NCI-H1092 (cell line): ENCODE measurements around the gene KDM1A.
"Not testable (repeated sequence)": the region's sequence is repeated elsewhere in the genome, so short reads cannot be mapped to it uniquely, and the experiment has no call there.

Source experiments
- DNase-seq: peaks from one replicate; lab custom pipeline; 2025; lab: John Stamatoyannopoulos, UW

The KDM1A gene

GRCh38 chr1:23019094-23019862 is at the start of gene KDM1A:
Gene KDM1A (plus strand): TSS chr1:23019468. CDS start chr1:23019597, 129 bp downstream.
- DNase-seq = peak; percentile 99

GRCh38 chr1:22970096-22970495 is 49.2 kb upstream of the KDM1A start:
- no peak for DNase-seq

GRCh38 chr1:22971161-22971560 is 48.1 kb upstream of the KDM1A start:
- DNase-seq = no peak

- DNase-seq = no peak
Observed at GRCh38 chr1:22971611-22972405, 47.5 kb upstream of the KDM1A start.

GRCh38 chr1:22972760-22973159 is 46.5 kb upstream of the KDM1A start, which contains the start of gene LACTBL1:
Gene LACTBL1 (minus strand): TSS chr1:22972866. CDS start chr1:22972316, 550 bp downstream.
- DNase-seq = no peak

- DNase-seq = no peak
Observed at GRCh38 chr1:22975694-22976093, 43.6 kb upstream of the KDM1A start.

- no peak for DNase-seq
Observed at GRCh38 chr1:22976127-22976460, 43.2 kb upstream of the KDM1A start.

GRCh38 chr1:22976461-22977243 is 42.6 kb upstream of the KDM1A start:
- peak; percentile 85 for DNase-seq

GRCh38 chr1:22978299-22978698 is 41.0 kb upstream of the KDM1A start:
- no peak for DNase-seq

GRCh38 chr1:22980471-22980790 is 38.8 kb upstream of the KDM1A start:
- DNase-seq = not testable (repeated sequence)

- DNase-seq = no peak
Observed at GRCh38 chr1:22983944-22984343, 35.3 kb upstream of the KDM1A start.

GRCh38 chr1:22992384-22992783 is 26.9 kb upstream of the KDM1A start:
- not testable (repeated sequence) for DNase-seq

GRCh38 chr1:22993220-22993795 is 26.0 kb upstream of the KDM1A start:
- DNase-seq = not testable (repeated sequence)

- DNase-seq = no peak
Observed at GRCh38 chr1:22995774-22996173, 23.5 kb upstream of the KDM1A start.

- not testable (repeated sequence) for DNase-seq
Observed at GRCh38 chr1:22997528-22997927, 21.7 kb upstream of the KDM1A start.

- not testable (repeated sequence) for DNase-seq
Observed at GRCh38 chr1:23000133-23000532, 19.1 kb upstream of the KDM1A start.

- not testable (repeated sequence) for DNase-seq
Observed at GRCh38 chr1:23002218-23002617, 17.1 kb upstream of the KDM1A start.

- no peak for DNase-seq
Observed at GRCh38 chr1:23004112-23004511, 15.2 kb upstream of the KDM1A start.

- not testable (repeated sequence) for DNase-seq
Observed at GRCh38 chr1:23004769-23005168, 14.5 kb upstream of the KDM1A start.

GRCh38 chr1:23007106-23007505 is 12.2 kb upstream of the KDM1A start:
- no peak for DNase-seq

- DNase-seq = no peak
Observed at GRCh38 chr1:23008901-23009300, 10.4 kb upstream of the KDM1A start.

- DNase-seq = not testable (repeated sequence)
Observed at GRCh38 chr1:23010025-23010424, 9.2 kb upstream of the KDM1A start.
